Endothelial cell of umbilical vein (primary cell): Measurements from ENCODE around the gene HJV.

Experiments used
- EZH2 ChIP-seq: IDR thresholded peaks from 2 replicates; pipeline ENCODE4 v1.6.1; 2012; ENCODE audit warnings: borderline replicate concordance, low read depth, mild to moderate bottlenecking, moderate library complexity, low read length, inconsistent platforms; ENCODE audit not compliant: severe bottlenecking
- FOS ChIP-seq: IDR thresholded peaks from 2 replicates; pipeline ENCODE4 v1.6.1; 2011; ENCODE audit warnings: mild to moderate bottlenecking, low read length, moderate library complexity, borderline replicate concordance; ENCODE audit not compliant: insufficient read depth
- GATA2 ChIP-seq: IDR thresholded peaks from 2 replicates; pipeline ENCODE4 v1.7.0; 2011; ENCODE audit warnings: low read depth, mild to moderate bottlenecking, moderate library complexity, mixed read lengths, low read length; ENCODE audit not compliant: insufficient read length, insufficient read depth
- JUN ChIP-seq: IDR thresholded peaks from 2 replicates; pipeline ENCODE4 v1.6.1; 2011; ENCODE audit warnings: borderline replicate concordance, low read depth; ENCODE audit not compliant: insufficient read length, insufficient read depth
- MYC ChIP-seq: IDR thresholded peaks from one replicate; pipeline ENCODE4 v1.6.1; 2011; ENCODE audit warnings: mild to moderate bottlenecking, low read depth, low read length
- POLR2A ChIP-seq: IDR thresholded peaks from 2 replicates; pipeline ENCODE4 v1.6.1; 2012; ENCODE audit warnings: low read depth, mild to moderate bottlenecking, control low read depth, low read length
- POLR2AphosphoS5 ChIP-seq: IDR thresholded peaks from 2 replicates; pipeline ENCODE4 v1.6.1; 2012; ENCODE audit warnings: low read depth, mild to moderate bottlenecking, control low read depth, low read length, moderate library complexity; ENCODE audit not compliant: insufficient read depth
- TF ChIP-seq, protein P1 (sequence below), 2 donors: IDR thresholded peaks; 1 replicate in 1 of 2; 2 replicates in 1 of 2; pipeline ENCODE4 v1.5.1; 2011; ENCODE audit warnings: low read length in 2 of 2, mild to moderate bottlenecking in 2 of 2, moderate library complexity in 2 of 2, control low read depth in 1 of 2, inconsistent platforms in 1 of 2, low read depth in 1 of 2; ENCODE audit not compliant: insufficient read depth in 1 of 2; ENCODE audit errors: extremely low read depth in 1 of 2
- TF ChIP-seq, protein P2 (sequence below): IDR thresholded peaks from 2 replicates; pipeline ENCODE4 v1.6.1; 2011; ENCODE audit not compliant: insufficient read depth, insufficient read length

DNA sequence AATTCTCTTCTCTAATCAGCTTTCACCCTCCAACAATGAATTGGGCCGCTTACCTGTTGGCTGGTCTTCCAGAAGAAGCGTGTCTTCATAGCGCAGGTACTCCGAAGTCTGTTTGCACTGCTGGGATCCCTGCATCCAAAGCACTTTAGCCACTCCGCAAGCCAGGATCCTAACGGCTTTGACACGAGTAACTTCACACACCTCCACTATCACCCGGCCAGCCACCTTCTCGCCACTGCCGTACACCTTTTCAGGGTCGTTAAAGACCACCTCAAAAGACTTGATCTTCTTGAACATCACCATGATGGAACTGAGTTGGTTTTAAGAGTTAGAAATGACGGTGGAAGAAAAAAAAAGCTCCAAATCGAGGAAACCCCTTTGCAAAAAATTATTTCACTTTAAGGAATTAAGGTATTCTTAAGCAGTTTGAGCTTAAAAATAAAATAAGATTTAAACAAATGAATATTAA is 25.5 kb downstream of the HJV start:
- TF ChIP-seq POLR2A (no peak), FOS (no peak), JUN (no peak), POLR2AphosphoS5 (no peak), MYC (no peak), EZH2 (no peak), GATA2 (no peak)
- TF ChIP-seq, protein P1, sequence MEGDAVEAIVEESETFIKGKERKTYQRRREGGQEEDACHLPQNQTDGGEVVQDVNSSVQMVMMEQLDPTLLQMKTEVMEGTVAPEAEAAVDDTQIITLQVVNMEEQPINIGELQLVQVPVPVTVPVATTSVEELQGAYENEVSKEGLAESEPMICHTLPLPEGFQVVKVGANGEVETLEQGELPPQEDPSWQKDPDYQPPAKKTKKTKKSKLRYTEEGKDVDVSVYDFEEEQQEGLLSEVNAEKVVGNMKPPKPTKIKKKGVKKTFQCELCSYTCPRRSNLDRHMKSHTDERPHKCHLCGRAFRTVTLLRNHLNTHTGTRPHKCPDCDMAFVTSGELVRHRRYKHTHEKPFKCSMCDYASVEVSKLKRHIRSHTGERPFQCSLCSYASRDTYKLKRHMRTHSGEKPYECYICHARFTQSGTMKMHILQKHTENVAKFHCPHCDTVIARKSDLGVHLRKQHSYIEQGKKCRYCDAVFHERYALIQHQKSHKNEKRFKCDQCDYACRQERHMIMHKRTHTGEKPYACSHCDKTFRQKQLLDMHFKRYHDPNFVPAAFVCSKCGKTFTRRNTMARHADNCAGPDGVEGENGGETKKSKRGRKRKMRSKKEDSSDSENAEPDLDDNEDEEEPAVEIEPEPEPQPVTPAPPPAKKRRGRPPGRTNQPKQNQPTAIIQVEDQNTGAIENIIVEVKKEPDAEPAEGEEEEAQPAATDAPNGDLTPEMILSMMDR (IDR thresholded peaks at IDR 0.05; ENCODE audit: extremely low read depth in 1 of 2, insufficient read depth in 1 of 2, low read depth in 1 of 2, low read length in 2 of 2): no peak
- TF ChIP-seq, protein P2, sequence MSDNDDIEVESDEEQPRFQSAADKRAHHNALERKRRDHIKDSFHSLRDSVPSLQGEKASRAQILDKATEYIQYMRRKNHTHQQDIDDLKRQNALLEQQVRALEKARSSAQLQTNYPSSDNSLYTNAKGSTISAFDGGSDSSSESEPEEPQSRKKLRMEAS: no peak
